Chondrocyte (in vitro differentiated cells): ENCODE results near the gene TMEM119. TPM values are rescaled to one million over a fixed set of nuclear protein-coding genes. Genes with fewer than 3 reads are reported as not detected.

ENCODE experiments used
- DNase-seq: peaks from one replicate; pipeline ENCODE4 v3.0.0; 2021; ENCODE audit warnings: mixed read lengths, low spot score
- H3K27ac Mint-ChIP-seq: one replicate; pipeline ENCODE4 v1.8.0; 2021; ENCODE audit warnings: mild to moderate bottlenecking, moderate library complexity, mixed read lengths; ENCODE audit not compliant: unreplicated experiment
- H3K27me3 Mint-ChIP-seq: 2 replicates; pipeline ENCODE4 v1.8.0; 2021; ENCODE audit warnings: low read depth, mixed read lengths
- H3K36me3 Mint-ChIP-seq: 2 replicates; pipeline ENCODE4 v1.8.0; 2021; ENCODE audit warnings: low read depth, mixed read lengths
- H3K4me1 Mint-ChIP-seq: 2 replicates; pipeline ENCODE4 v1.8.0; 2021; ENCODE audit warnings: low read depth, mild to moderate bottlenecking, mixed read lengths
- H3K4me3 Mint-ChIP-seq: one replicate; pipeline ENCODE4 v1.8.0; 2021; ENCODE audit warnings: mild to moderate bottlenecking, moderate library complexity, mixed read lengths; ENCODE audit not compliant: unreplicated experiment
- H3K9me3 Mint-ChIP-seq: 2 replicates; pipeline ENCODE4 v1.8.0; 2021; ENCODE audit warnings: low read depth, mixed read lengths
- CTCF ChIP-seq: fragments of 200-600 bp; sonication (generic); IDR thresholded peaks from 2 replicates; pipeline ENCODE4 v1.5.0; 2021; ENCODE audit warnings: antibody characterized with exemption, mild to moderate bottlenecking, moderate library complexity
- total RNA-seq: library from RNA; stranded (reverse); gene quantifications from 3 replicates; pipeline ENCODE4 v1.2.1, GENCODE V29; 2021

TMEM119 gene
- total RNA-seq, 1 donor from 2014 or later, result 48.3 TPM

DNA sequence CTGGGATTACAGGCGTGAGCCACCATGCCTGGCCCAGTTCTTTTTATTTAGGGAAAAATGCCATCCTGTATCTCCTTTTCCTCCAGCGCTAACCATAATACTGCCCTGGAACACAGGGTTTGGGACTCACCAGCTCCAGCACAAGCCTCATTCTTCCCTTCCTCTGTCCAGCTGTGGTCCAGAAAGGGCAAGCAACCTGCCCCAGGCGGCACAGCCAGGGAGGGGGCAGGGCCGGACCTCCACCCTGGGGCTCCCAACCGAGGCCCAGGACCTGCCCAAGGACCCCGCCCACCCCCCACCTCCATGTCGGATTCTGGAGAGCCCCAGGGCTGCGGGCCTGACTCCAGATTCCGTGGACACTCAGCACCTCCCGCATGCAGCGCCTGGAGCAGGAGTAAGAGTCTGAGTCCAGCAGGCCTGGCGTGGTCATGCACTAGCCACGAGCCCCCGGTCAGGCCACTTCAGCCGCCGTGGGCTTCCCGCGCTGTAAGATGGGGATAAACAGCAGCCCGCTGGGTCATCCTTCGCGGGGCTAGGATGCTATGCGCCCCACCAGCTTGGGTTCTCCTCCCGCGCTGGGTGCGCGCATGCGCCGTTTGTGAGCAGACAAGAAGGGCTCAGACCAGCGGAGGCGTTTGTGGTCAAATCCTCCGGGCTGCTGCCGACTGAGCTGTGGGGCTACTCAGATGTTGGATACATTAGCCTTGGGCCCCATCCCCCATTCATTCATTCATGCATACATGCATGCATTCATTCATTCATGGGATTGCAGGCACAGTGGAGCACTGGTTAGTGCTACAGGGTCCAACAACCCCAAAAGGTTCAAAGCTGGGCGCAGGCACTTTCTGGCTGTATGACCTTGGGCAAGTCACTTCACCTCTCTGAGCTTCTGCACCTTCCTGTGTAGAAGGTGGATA, 16.3 kb downstream of the TMEM119 start:
- Mint-ChIP-seq H3K27me3 (no peaks in the 10 kb centered on the region), H3K27ac (peak overlapping the region; percentile 83), H3K4me1 (peaks cover 67% of the 10 kb centered on the region), H3K4me3 (no peak overlapping the region), H3K9me3 (peaks cover 5% of the 10 kb centered on the region), H3K36me3 (no peaks in the 10 kb centered on the region)
- no peak for TF ChIP-seq CTCF
- no peak for DNase-seq

DNA sequence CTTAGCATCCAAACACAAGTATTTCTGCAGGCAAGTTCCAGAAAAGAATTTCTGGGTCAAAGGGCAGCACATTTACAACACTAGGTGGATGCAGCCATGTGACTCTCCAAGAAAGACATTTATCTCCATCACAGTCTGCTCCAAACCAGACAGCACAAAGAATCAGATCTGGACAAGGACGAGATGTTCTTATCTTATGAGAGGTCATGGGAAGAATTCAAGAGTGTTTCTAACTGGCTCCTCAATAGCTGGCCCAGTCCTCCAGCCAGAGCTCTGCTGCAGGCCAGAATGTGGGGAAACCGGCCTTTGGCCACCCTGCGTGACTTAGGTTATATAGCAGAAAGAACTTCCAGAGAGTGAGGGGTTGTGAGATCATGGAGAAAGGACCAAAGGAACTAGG, 17.4 kb downstream of the TMEM119 start:
- H3K36me3 Mint-ChIP-seq, result no peaks in the 10 kb centered on the region
- peaks cover 77% of the 10 kb centered on the region for H3K4me1 Mint-ChIP-seq
- TF ChIP-seq CTCF, result no peak
- no peak for DNase-seq
- no peak overlapping the region for H3K4me3 Mint-ChIP-seq
- peak overlapping the region; percentile 83 for H3K27ac Mint-ChIP-seq
- no peaks in the 10 kb centered on the region for H3K27me3 Mint-ChIP-seq
- H3K9me3 Mint-ChIP-seq, result peaks cover 5% of the 10 kb centered on the region

DNA sequence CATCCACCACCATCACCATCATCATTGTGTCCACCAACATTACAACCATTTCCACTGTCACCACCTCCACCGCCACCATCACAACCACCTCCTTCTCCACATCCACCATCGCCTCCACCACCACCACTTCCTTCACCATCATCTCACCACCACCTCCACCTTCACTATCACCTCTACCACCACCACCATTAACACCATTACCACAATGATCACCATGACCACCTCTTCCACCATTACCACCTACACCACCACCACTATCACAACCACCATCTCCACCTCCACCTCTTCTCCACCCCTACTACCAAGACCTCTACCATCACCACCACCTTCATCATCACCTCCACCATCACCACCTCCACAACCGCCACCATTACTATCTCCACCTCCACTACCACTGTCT, 19.1 kb downstream of the TMEM119 start:
- no peak for DNase-seq
- Mint-ChIP-seq H3K9me3 (peaks cover 5% of the 10 kb centered on the region), H3K4me1 (peaks cover 69% of the 10 kb centered on the region), H3K36me3 (peaks cover 1% of the 10 kb centered on the region), H3K27me3 (no peaks in the 10 kb centered on the region), H3K27ac (peak overlapping the region; percentile 83), H3K4me3 (no peak overlapping the region)
- TF ChIP-seq CTCF, result no peak

DNA sequence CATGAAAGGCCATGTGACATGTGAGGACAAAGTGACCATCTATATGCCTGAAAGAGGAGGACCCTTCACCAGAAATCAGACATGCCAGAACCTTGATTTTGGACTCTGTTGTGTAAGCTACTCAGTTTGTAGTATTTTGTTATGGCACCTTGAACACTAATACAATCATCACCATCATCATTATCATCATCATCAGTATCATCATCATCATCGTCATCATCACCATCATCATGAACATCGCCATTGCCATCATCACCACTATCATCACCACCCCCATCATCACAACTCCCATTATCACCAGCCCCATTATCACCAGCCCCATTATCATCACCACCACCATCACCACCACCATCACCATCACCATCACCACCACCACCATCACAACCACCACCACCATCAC, 19.6 kb downstream of the TMEM119 start:
- no peak for DNase-seq
- Mint-ChIP-seq H3K36me3 (peaks cover 1% of the 10 kb centered on the region), H3K27me3 (no peaks in the 10 kb centered on the region), H3K9me3 (peaks cover 5% of the 10 kb centered on the region), H3K4me1 (peaks cover 64% of the 10 kb centered on the region), H3K27ac (peak overlapping the region; percentile 83), H3K4me3 (no peak overlapping the region)
- TF ChIP-seq CTCF, result no peak

- peaks cover 1% of the 10 kb centered on the region for H3K36me3 Mint-ChIP-seq
Observed at GRCh38 chr12:108577458-108577857, 20.4 kb downstream of the TMEM119 start.

More at GRCh38 chr12:108577458-108577857, 20.4 kb downstream of the TMEM119 start:
- no peak overlapping the region for H3K27ac Mint-ChIP-seq
- peaks cover 56% of the 10 kb centered on the region for H3K4me1 Mint-ChIP-seq
- H3K4me3 Mint-ChIP-seq, result no peak overlapping the region
- DNase-seq, result no peak
- no peaks in the 10 kb centered on the region for H3K27me3 Mint-ChIP-seq
- H3K9me3 Mint-ChIP-seq, result peaks cover 5% of the 10 kb centered on the region
- TF ChIP-seq CTCF, result no peak
